ENCODE measurements around the gene ANKFY1. TPM values are rescaled to one million over a fixed set of nuclear protein-coding genes. Genes with fewer than 3 reads are reported as not detected.

The ANKFY1 gene
- total and polyA plus RNA-seq, 7 donors, result 6.0 to 68.0 (median 52.6) TPM

- H3K4me3 ChIP-seq, result no peak overlapping the region
- H3K27me3 ChIP-seq, result no peaks in the 10 kb centered on the region
- no peak overlapping the region for H3K27ac ChIP-seq
- intact Hi-C loops (cut with DNase I), result no loop called here
- no peaks in the 10 kb centered on the region for H3K4me1 ChIP-seq
- peaks cover 70 to 100% (median 79%) of the 10 kb centered on the region in 4 donors for H3K36me3 ChIP-seq
- no peak for DNase-seq
- H3K9me3 ChIP-seq, result no peaks in the 10 kb centered on the region
- TF ChIP-seq EP300 (IDR thresholded peaks at IDR 0.05) (no peak), POLR2A (IDR thresholded peaks at IDR 0.05) (no peak), POLR2AphosphoS5 (IDR thresholded peaks at IDR 0.05) (no peak)
- TF ChIP-seq, protein P1, sequence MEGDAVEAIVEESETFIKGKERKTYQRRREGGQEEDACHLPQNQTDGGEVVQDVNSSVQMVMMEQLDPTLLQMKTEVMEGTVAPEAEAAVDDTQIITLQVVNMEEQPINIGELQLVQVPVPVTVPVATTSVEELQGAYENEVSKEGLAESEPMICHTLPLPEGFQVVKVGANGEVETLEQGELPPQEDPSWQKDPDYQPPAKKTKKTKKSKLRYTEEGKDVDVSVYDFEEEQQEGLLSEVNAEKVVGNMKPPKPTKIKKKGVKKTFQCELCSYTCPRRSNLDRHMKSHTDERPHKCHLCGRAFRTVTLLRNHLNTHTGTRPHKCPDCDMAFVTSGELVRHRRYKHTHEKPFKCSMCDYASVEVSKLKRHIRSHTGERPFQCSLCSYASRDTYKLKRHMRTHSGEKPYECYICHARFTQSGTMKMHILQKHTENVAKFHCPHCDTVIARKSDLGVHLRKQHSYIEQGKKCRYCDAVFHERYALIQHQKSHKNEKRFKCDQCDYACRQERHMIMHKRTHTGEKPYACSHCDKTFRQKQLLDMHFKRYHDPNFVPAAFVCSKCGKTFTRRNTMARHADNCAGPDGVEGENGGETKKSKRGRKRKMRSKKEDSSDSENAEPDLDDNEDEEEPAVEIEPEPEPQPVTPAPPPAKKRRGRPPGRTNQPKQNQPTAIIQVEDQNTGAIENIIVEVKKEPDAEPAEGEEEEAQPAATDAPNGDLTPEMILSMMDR (IDR thresholded peaks at IDR 0.05), result no peak
- 78 to 90% methylated on average over 12 of the region's 12 CpGs for WGBS, 2 donors
Measured at GRCh38 chr17:4176808-4177472, 86.8 kb downstream of the ANKFY1 start.

DNA sequence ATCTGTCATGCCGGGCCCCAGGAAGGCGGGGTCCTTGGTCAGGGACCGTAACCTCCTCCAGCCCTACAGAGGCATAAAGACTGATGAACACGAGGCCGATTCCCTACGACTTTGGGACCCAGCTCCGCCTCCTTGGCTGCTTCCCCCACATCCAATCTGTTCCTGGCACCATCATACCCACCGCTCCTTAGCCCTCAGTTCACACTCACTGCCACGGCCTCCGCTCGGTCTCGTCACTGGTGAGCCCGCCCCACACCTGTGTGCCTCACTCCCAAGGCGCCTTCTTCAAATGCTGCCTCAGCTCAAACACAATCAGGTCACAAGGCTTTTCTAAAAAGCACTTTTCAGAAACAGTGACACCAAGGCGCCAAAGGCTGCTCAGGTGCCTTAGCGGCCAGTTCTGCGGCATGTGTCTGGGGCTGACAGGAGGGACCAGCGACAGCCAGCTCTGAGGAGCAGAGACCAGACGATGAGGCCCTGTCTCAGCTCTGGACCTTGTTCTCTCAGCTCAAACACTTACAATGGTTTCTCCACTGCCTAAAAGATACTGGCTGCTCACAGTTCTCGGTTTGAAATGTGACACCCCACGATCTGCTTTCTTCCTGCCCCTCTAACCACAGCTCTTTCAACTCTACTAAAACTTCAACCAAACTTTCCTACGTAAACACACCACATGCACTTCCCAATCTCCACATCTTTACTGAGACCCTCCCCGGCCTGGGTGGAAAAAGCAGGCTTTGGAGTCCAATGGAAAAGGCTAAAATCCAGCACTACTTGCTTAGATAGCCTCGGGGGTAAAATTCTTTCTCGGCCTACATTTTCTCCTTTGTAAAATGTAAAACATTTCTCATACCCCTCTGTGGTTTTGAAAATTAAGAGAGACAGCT, 87.6 kb downstream of the ANKFY1 start:
- no peaks in the 10 kb centered on the region for H3K4me1 ChIP-seq
- no peak overlapping the region for H3K27ac ChIP-seq
- H3K4me3 ChIP-seq, result no peak overlapping the region
- peaks cover 71 to 100% (median 80%) of the 10 kb centered on the region in 4 donors for H3K36me3 ChIP-seq
- H3K27me3 ChIP-seq, result no peaks in the 10 kb centered on the region
- no peaks in the 10 kb centered on the region for H3K9me3 ChIP-seq
- no peak for TF ChIP-seq POLR2AphosphoS5 (IDR thresholded peaks at IDR 0.05)
- intact Hi-C loops (cut with DNase I), result no loop called here
- no peak for DNase-seq
- WGBS, 2 donors, result 74 to 89% methylated on average over 25 of the region's 25 CpGs

DNA sequence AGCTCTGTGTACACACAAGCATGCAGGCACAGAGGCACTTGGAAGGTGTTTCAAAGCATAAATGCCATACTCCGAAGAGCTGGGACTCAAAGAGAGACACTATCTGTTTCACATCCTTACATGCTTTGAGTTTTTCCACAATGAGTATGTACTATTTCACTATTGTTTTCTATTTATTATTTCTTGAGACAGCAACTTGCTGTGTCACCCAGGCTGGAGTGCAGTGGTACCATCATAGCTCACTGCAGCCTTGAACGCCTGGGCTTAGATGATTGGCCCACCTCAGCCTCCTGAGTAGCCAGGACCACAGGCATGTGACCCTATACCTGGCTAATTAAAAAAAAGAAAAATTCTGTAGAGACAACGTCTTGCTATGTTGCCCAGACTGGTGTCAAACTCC, 89.2 kb downstream of the ANKFY1 start:
- intact Hi-C loops (cut with DNase I), result no loop called here
- no peaks in the 10 kb centered on the region for H3K27me3 ChIP-seq
- H3K36me3 ChIP-seq, result peaks cover 77 to 100% (median 86%) of the 10 kb centered on the region in 4 donors
- H3K27ac ChIP-seq, result no peak overlapping the region
- DNase-seq, result no peak
- WGBS, 2 donors, result 90 to 91% methylated on average over 3 of the region's 3 CpGs
- TF ChIP-seq POLR2AphosphoS5 (IDR thresholded peaks at IDR 0.05) (no peak), EP300 (IDR thresholded peaks at IDR 0.05) (no peak), POLR2A (IDR thresholded peaks at IDR 0.05) (no peak)
- TF ChIP-seq, protein P1 (IDR thresholded peaks at IDR 0.05), result no peak
- no peak overlapping the region for H3K4me3 ChIP-seq
- H3K9me3 ChIP-seq, result no peaks in the 10 kb centered on the region
- H3K4me1 ChIP-seq, result no peaks in the 10 kb centered on the region

DNA sequence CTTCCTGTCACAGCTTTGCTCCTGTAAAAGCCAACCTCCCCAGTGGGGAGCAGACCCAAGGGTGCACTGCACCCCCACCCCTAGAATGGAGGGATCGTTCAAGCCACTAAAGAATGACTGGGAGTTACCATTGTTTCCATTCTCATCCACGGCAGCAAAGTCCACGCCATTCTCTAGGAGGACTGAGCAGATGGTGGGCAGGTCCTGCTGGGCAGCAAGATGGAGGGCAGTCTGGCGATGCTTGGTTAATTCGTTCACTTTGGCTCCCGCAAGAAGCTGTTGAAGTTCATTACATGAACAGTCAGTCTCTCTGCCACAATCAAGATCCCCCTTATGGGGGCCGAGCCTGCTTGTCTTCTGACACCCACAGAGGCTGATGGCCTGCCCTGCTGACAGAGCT, 90.0 kb downstream of the ANKFY1 start:
- intact Hi-C loops (cut with DNase I), result no loop called here
- no peak overlapping the region for H3K4me3 ChIP-seq
- H3K36me3 ChIP-seq, result peaks cover 82 to 100% (median 87%) of the 10 kb centered on the region in 4 donors
- no peaks in the 10 kb centered on the region for H3K9me3 ChIP-seq
- no peaks in the 10 kb centered on the region for H3K4me1 ChIP-seq
- TF ChIP-seq EP300 (IDR thresholded peaks at IDR 0.05) (no peak), POLR2A (IDR thresholded peaks at IDR 0.05) (no peak), POLR2AphosphoS5 (IDR thresholded peaks at IDR 0.05) (no peak)
- TF ChIP-seq, protein P1 (IDR thresholded peaks at IDR 0.05), result no peak
- H3K27ac ChIP-seq, result no peak overlapping the region
- no peak for DNase-seq
- H3K27me3 ChIP-seq, result no peaks in the 10 kb centered on the region
- 96 to 97% methylated on average over 7 of the region's 7 CpGs for WGBS, 2 donors

DNA sequence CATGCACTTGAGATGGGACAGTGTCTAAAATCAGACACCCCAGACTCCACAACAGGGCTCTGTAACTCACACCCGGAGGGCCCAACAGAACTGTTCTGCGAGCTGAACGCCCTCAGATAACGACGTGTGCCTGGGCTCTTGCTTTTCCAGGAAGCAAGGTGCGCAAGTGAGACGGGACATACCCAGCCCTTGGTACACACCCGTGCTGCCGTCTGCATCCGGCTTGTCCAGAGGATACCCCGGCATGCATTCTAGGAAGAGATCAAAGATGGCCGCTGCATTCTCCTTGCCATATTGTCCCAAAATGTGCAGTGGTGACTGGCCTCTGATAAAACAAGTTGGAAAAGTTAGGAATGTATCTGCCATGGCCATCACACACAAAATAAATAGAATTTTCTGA, 91.4 kb downstream of the ANKFY1 start:
- Histone ChIP-seq H3K4me1 (no peaks in the 10 kb centered on the region), H3K36me3 (peaks cover 80 to 100% (median 86%) of the 10 kb centered on the region in 4 donors), H3K27ac (no peak overlapping the region), H3K9me3 (no peaks in the 10 kb centered on the region), H3K27me3 (no peaks in the 10 kb centered on the region), H3K4me3 (no peak overlapping the region)
- no peak for TF ChIP-seq POLR2AphosphoS5 (IDR thresholded peaks at IDR 0.05)
- TF ChIP-seq, protein P1 (IDR thresholded peaks at IDR 0.05), result no peak
- WGBS, 2 donors, result 94 to 95% methylated on average over 12 of the region's 12 CpGs
- no peak for DNase-seq
- intact Hi-C loops (cut with DNase I), result no loop called here
